WI38 (cell line): ENCODE results near the gene IRF9.

ENCODE experiments used
- H3K4me3 ChIP-seq: 2 replicates; pipeline ENCODE4 v1.5.1; 2011; ENCODE audit warnings: low read depth, mild to moderate bottlenecking, control low read depth, low read length
- CTCF ChIP-seq: IDR thresholded peaks from 2 replicates; pipeline ENCODE4 v1.5.1; 2012; ENCODE audit warnings: low read depth, mild to moderate bottlenecking, control low read depth, low read length

IRF9 gene

GRCh38 chr14:24185026-24185425 lies 24.0 kb downstream of the IRF9 start:
- H3K4me3 ChIP-seq: no peak overlapping the region
- TF ChIP-seq CTCF: no peak

- TF ChIP-seq CTCF: no peak
These were observed 24.7 kb downstream of the IRF9 start for GRCh38 chr14:24185741-24186140.

GRCh38 chr14:24186831-24187538 lies 25.9 kb downstream of the IRF9 start:
- TF ChIP-seq CTCF: no peak
- H3K4me3 ChIP-seq: no peak overlapping the region

More at GRCh38 chr14:24185741-24186140, 24.7 kb downstream of the IRF9 start:
- no peak overlapping the region for H3K4me3 ChIP-seq

- peak overlapping the region; percentile 78 for H3K4me3 ChIP-seq
- TF ChIP-seq CTCF: no peak
These were observed 26.5 kb downstream of the IRF9 start for GRCh38 chr14:24187539-24187915.

GRCh38 chr14:24188251-24189058 lies 27.4 kb downstream of the IRF9 start, which contains the start of gene IPO4:
Gene IPO4, minus strand, starts transcription at chr14:24188816. Its CDS starts 29 bp downstream, at chr14:24188787.
- peak within 1 kb of the TSS; percentile 78 for H3K4me3 ChIP-seq

GRCh38 chr14:24189059-24189375 lies 28.0 kb downstream of the IRF9 start:
- no peak overlapping the region; the same call in 1 of the 2 replicates for H3K4me3 ChIP-seq
- TF ChIP-seq CTCF: no peak

More at GRCh38 chr14:24188251-24189058, 27.4 kb downstream of the IRF9 start, which contains the start of gene IPO4:
- no peak for TF ChIP-seq CTCF

GRCh38 chr14:24189460-24189859 lies 28.4 kb downstream of the IRF9 start:
- no peak for TF ChIP-seq CTCF

More at GRCh38 chr14:24189460-24189859, 28.4 kb downstream of the IRF9 start:
- H3K4me3 ChIP-seq: no peak overlapping the region
